ENCODE data around the gene TMEM169. TPM values are rescaled to one million over a fixed set of nuclear protein-coding genes. Genes with fewer than 3 reads are reported as not detected.

Gene TMEM169
- total RNA-seq, 1 experiment from 2014 or later = 0.74 TPM

DNA sequence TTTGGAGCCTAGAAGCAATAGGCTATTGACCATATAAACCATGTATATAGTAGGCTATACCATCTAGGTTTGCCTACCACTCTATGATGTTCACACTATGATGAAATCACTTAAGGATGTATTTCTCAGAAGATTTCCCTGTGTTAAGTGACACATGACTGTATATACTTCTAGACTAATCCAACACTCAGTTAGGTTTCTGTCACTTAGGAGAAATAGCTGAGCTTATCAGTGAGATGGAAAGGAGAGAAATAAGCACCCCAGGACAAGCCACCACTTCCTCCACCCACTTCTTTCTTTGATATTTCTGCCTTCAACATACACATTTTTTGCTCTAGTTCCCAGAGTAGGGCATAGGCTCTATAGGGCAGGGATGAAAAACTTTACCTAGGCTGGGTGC lies 7.9 kb upstream of the TMEM169 start:
- H3K27me3 ChIP-seq (ENCODE audit: control insufficient read depth, insufficient read depth, low read length) = no peaks in the 10 kb centered on the region
- no peak overlapping the region for H3K27ac ChIP-seq (ENCODE audit: low read length)
- H3K4me1 ChIP-seq (ENCODE audit: control insufficient read depth, insufficient read depth, low read length) = no peaks in the 10 kb centered on the region
- POLR2A ChIA-PET = interaction anchor here (0.5 kb wide), 1 partner anchor 28 kb away, joined by 5 read pairs; no protein-coding TSS in a partner anchor
- in situ Hi-C loops (cut with HindIII; ENCODE audit: low pct_unique_long_range_greater_than_20kb, low sequenced_read_pairs) = no loop called here
- no peaks in the 10 kb centered on the region for H3K9me3 ChIP-seq (ENCODE audit: control insufficient read depth, insufficient read depth, low read depth, low read length)
- no TSS peak for BruUV-seq (replicated peaks)
- H3K4me3 ChIP-seq (ENCODE audit: low read depth in 2 of 2, low read length in 2 of 2) = no peak overlapping the region
- TF ChIP-seq TCF7L2 (IDR thresholded peaks at IDR 0.05; ENCODE audit: low read depth, low read length) (no peak), SIN3A (IDR thresholded peaks at IDR 0.05; ENCODE audit: borderline replicate concordance, insufficient read depth, low read depth, low read length) (no peak), POLR2AphosphoS5 (IDR thresholded peaks at IDR 0.05; ENCODE audit: low read depth, low read length) (no peak), CTCF (IDR thresholded peaks at IDR 0.05) (no peak)
- TF ChIP-seq, protein P1, sequence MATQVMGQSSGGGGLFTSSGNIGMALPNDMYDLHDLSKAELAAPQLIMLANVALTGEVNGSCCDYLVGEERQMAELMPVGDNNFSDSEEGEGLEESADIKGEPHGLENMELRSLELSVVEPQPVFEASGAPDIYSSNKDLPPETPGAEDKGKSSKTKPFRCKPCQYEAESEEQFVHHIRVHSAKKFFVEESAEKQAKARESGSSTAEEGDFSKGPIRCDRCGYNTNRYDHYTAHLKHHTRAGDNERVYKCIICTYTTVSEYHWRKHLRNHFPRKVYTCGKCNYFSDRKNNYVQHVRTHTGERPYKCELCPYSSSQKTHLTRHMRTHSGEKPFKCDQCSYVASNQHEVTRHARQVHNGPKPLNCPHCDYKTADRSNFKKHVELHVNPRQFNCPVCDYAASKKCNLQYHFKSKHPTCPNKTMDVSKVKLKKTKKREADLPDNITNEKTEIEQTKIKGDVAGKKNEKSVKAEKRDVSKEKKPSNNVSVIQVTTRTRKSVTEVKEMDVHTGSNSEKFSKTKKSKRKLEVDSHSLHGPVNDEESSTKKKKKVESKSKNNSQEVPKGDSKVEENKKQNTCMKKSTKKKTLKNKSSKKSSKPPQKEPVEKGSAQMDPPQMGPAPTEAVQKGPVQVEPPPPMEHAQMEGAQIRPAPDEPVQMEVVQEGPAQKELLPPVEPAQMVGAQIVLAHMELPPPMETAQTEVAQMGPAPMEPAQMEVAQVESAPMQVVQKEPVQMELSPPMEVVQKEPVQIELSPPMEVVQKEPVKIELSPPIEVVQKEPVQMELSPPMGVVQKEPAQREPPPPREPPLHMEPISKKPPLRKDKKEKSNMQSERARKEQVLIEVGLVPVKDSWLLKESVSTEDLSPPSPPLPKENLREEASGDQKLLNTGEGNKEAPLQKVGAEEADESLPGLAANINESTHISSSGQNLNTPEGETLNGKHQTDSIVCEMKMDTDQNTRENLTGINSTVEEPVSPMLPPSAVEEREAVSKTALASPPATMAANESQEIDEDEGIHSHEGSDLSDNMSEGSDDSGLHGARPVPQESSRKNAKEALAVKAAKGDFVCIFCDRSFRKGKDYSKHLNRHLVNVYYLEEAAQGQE (IDR thresholded peaks at IDR 0.05; ENCODE audit: insufficient read depth in 1 of 2, low read depth in 2 of 2, low read length in 1 of 2) = no peak
- CTCF ChIA-PET = no interaction called here
- intact Hi-C loops (cut with micrococcal nuclease; ENCODE audit: unreplicated experiment) = no loop called here
- no peaks in the 10 kb centered on the region for H3K36me3 ChIP-seq (ENCODE audit: control insufficient read depth, insufficient read depth, low read length)
- DNase-seq (ENCODE audit: low read depth, low spot score) (no peak), ATAC-seq (no peak)

GRCh38 chr2:216074380-216074779 lies 7.3 kb upstream of the TMEM169 start:
- Histone ChIP-seq H3K9me3 (ENCODE audit: control insufficient read depth, insufficient read depth, low read depth, low read length) (no peaks in the 10 kb centered on the region), H3K4me3 (ENCODE audit: low read depth in 2 of 2, low read length in 2 of 2) (no peak overlapping the region), H3K27ac (ENCODE audit: low read length) (no peak overlapping the region), H3K27me3 (ENCODE audit: control insufficient read depth, insufficient read depth, low read length) (no peaks in the 10 kb centered on the region), H3K4me1 (ENCODE audit: control insufficient read depth, insufficient read depth, low read length) (no peaks in the 10 kb centered on the region), H3K36me3 (ENCODE audit: control insufficient read depth, insufficient read depth, low read length) (no peaks in the 10 kb centered on the region)
- DNase-seq (ENCODE audit: low read depth, low spot score) = no peak
- BruUV-seq (replicated peaks) = no TSS peak
- ATAC-seq = no peak
- TF ChIP-seq POLR2AphosphoS5 (IDR thresholded peaks at IDR 0.05; ENCODE audit: low read depth, low read length) = no peak
- no peak for TF ChIP-seq CTCF (IDR thresholded peaks at IDR 0.05)
- TF ChIP-seq SIN3A (IDR thresholded peaks at IDR 0.05; ENCODE audit: borderline replicate concordance, insufficient read depth, low read depth, low read length) = no peak
- TF ChIP-seq TCF7L2 (IDR thresholded peaks at IDR 0.05; ENCODE audit: low read depth, low read length) = no peak
- TF ChIP-seq, protein P1 (IDR thresholded peaks at IDR 0.05; ENCODE audit: insufficient read depth in 1 of 2, low read depth in 2 of 2, low read length in 1 of 2) = no peak
- ChIA-PET POLR2A (interaction anchor here (0.5 kb wide), 1 partner anchor 29 kb away, joined by 5 read pairs; no protein-coding TSS in a partner anchor), CTCF (no interaction called here)
- in situ Hi-C loops (cut with HindIII; ENCODE audit: low pct_unique_long_range_greater_than_20kb, low sequenced_read_pairs) = no loop called here
- intact Hi-C loops (cut with micrococcal nuclease; ENCODE audit: unreplicated experiment) = no loop called here

Data from Panc1 (cell line).